K562 (cell line): ENCODE measurements around the gene ELOF1. TPM values are rescaled to one million over a fixed set of nuclear protein-coding genes. Genes with fewer than 3 reads are reported as not detected.

Experiments
- ATAC-seq: fragments of 200-7000 bp; cut with Tn5 transposase; 3 replicates; pipeline ENCODE4 v1.9.1; 2020; ENCODE audit warnings: moderate library complexity
- BruUV-seq: library from RNA; stranded (reverse); fragments of 400-500 nt; replicated peaks from 2 replicates; lab custom pipeline; 2021; lab: Mats Ljungman, UMichigan
- CTCF ChIA-PET: fragments of 300-600 bp; formaldehyde crosslinking; extraction: SDS; loops from one replicate; lab custom pipeline; 2021; ENCODE audit warnings: low intra/inter-chr PET ratio; lab: Yijun Ruan, JAX
- POLR2A ChIA-PET: fragments of 300-600, 350-650 bp; sonication (Branson Sonifier 250); formaldehyde crosslinking; extraction: SDS; loops from one replicate; lab custom pipeline; 2021; ENCODE audit warnings: antibody characterized with exemption, inconsistent platforms; lab: Yijun Ruan, JAX
- DNase-seq, 4 experiments: peaks; one replicate each; pipeline versions ENCODE4 v3.0.0 to v3.0.0-alpha.2; 2011 to 2018; ENCODE audit warnings: low spot score in 3 of 4, mixed read lengths in 3 of 4; ENCODE audit errors: extremely low read depth in 1 of 4
- FAIRE-seq: peaks from 2 replicates; lab custom pipeline; 2011; peaks lifted over from hg19 to GRCh38; lab: Jason Lieb, UNC
- H2AFZ ChIP-seq: 2 replicates; pipeline ENCODE4 v1.6.0; 2011; ENCODE audit warnings: low read depth, low read length, control low read depth, inconsistent platforms
- H3K27ac ChIP-seq: fragments of 200-600 bp; 3 replicates; pipeline ENCODE4 v1.8.0; 2011; ENCODE audit warnings: low read depth, mild to moderate bottlenecking, control low read depth, inconsistent platforms, low read length, moderate library complexity, mixed read lengths; ENCODE audit errors: extremely low read depth
- H3K27me3 ChIP-seq, 2 experiments: fragments of 300-600 bp in 1 of 2; 2 replicates in 1 of 2; 3 replicates in 1 of 2; pipeline versions ENCODE4 v1.6.0 to v1.8.0; 2011; ENCODE audit warnings: inconsistent platforms in 2 of 2, low read length in 2 of 2, mild to moderate bottlenecking in 1 of 2, mixed read lengths in 1 of 2, moderate library complexity in 1 of 2; ENCODE audit not compliant: control insufficient read depth in 2 of 2, insufficient read depth in 2 of 2
- H3K36me3 ChIP-seq: fragments of 300-600 bp; 3 replicates; pipeline ENCODE4 v1.8.0; 2011; ENCODE audit warnings: mild to moderate bottlenecking, low read length, inconsistent platforms; ENCODE audit not compliant: control insufficient read depth, insufficient read depth
- H3K4me1 ChIP-seq, 2 experiments: fragments of 200-600 bp in 1 of 2; replicated peaks in 1 of 2; 2 replicates in 1 of 2; 3 replicates in 1 of 2; pipeline versions ENCODE4 v1.5.1 to v1.8.0; 2011; ENCODE audit warnings: inconsistent platforms in 2 of 2, low read length in 2 of 2, mild to moderate bottlenecking in 1 of 2, mixed read lengths in 1 of 2, moderate library complexity in 1 of 2; ENCODE audit not compliant: control insufficient read depth in 2 of 2, insufficient read depth in 2 of 2
- H3K4me2 ChIP-seq: 2 replicates; pipeline ENCODE4 v1.6.1; 2011; ENCODE audit warnings: low read length, control low read depth, inconsistent platforms, mixed read lengths; ENCODE audit not compliant: insufficient read depth
- H3K4me3 ChIP-seq: fragments of 200-600 bp; sonication (generic), shearing (Covaris generic); 2 replicates; pipeline ENCODE4 v1.5.1; 2016; ENCODE audit warnings: control low read depth, inconsistent platforms
- H3K79me2 ChIP-seq: fragments of 200-600 bp; 3 replicates; pipeline ENCODE4 v1.8.0; 2011; ENCODE audit warnings: low read length, inconsistent platforms; ENCODE audit not compliant: control insufficient read depth, insufficient read depth
- H3K9ac ChIP-seq, 2 experiments: 2 replicates each; pipeline versions ENCODE4 v1.6.0 to v1.6.1; 2011; ENCODE audit warnings: low read depth in 2 of 2, low read length in 2 of 2, control low read depth in 1 of 2, inconsistent platforms in 1 of 2, mild to moderate bottlenecking in 1 of 2, mixed read lengths in 1 of 2; ENCODE audit not compliant: insufficient read depth in 1 of 2
- H3K9me1 ChIP-seq: one replicate; pipeline ENCODE4 v1.6.0; 2011; ENCODE audit warnings: inconsistent platforms, mild to moderate bottlenecking, low read length, moderate library complexity; ENCODE audit not compliant: control insufficient read depth, insufficient read depth
- H3K9me3 ChIP-seq: replicated peaks from 2 replicates; pipeline ENCODE4 v1.5.1; 2011; ENCODE audit warnings: low read depth, low read length, inconsistent platforms; ENCODE audit not compliant: control insufficient read depth, insufficient read depth
- H4K20me1 ChIP-seq: replicated peaks from 2 replicates; pipeline ENCODE4 v1.6.1; 2011; ENCODE audit warnings: low read length, inconsistent platforms, mixed read lengths; ENCODE audit not compliant: control insufficient read depth, insufficient read depth
- CEBPB ChIP-seq: fragments of 450-650 bp; IDR thresholded peaks from 2 replicates; pipeline ENCODE4 v1.6.1; 2016; ENCODE audit warnings: missing genetic modification characterization, missing compliant biosample characterization
- CTBP1 ChIP-seq: fragments of 450-650 bp; IDR thresholded peaks from 2 replicates; pipeline ENCODE4 v1.6.1; 2016; ENCODE audit warnings: borderline replicate concordance
- E2F6 ChIP-seq, 2 experiments: IDR thresholded peaks; 2 replicates each; pipeline ENCODE4 v1.6.1; 2011; ENCODE audit warnings: borderline replicate concordance in 1 of 2, control low read depth in 1 of 2, low read depth in 1 of 2, low read length in 1 of 2, mild to moderate bottlenecking in 1 of 2, mixed read lengths in 1 of 2, moderate library complexity in 1 of 2; ENCODE audit not compliant: insufficient read depth in 1 of 2, insufficient read length in 1 of 2, poor library complexity in 1 of 2, severe bottlenecking in 1 of 2; ENCODE audit errors: extremely low read depth in 1 of 2
- ETS1 ChIP-seq: conservative IDR thresholded peaks from 2 replicates; pipeline ENCODE4 v1.6.1; 2011; ENCODE audit warnings: low read depth, mild to moderate bottlenecking, low read length; ENCODE audit not compliant: control insufficient read depth
- KLF13 ChIP-seq: fragments of 450-650 bp; IDR thresholded peaks from 2 replicates; pipeline ENCODE4 v1.6.1; 2016; ENCODE audit warnings: missing genetic modification characterization, low read depth, mild to moderate bottlenecking, missing compliant biosample characterization, moderate library complexity, borderline replicate concordance
- L3MBTL2 ChIP-seq: fragments of 450-650 bp; IDR thresholded peaks from 2 replicates; pipeline ENCODE4 v1.6.1; 2016; ENCODE audit warnings: mild to moderate bottlenecking, moderate library complexity
- MLX ChIP-seq, 2 experiments: fragments of 450-650 bp in 1 of 2; sonication (generic) in 1 of 2; formaldehyde crosslinking; conservative IDR thresholded peaks; 2 replicates each; pipeline versions ENCODE4 v1.4.0 to v1.8.1; 2020 to 2022; ENCODE audit warnings: mild to moderate bottlenecking in 1 of 2, missing genetic modification reagents in 1 of 2
- NRF1 ChIP-seq, 2 experiments: fragments of 450-650 bp; IDR thresholded peaks in 1 of 2; conservative IDR thresholded peaks in 1 of 2; 2 replicates each; pipeline ENCODE4 v1.6.1; 2014; ENCODE audit warnings: mild to moderate bottlenecking in 2 of 2
- TFAP4 ChIP-seq: sonication (generic); formaldehyde crosslinking; IDR thresholded peaks from 2 replicates; pipeline ENCODE4 v1.8.0; 2022; ENCODE audit warnings: missing genetic modification reagents, mild to moderate bottlenecking, moderate library complexity, borderline replicate concordance
- TGIF2 ChIP-seq: sonication (generic); formaldehyde crosslinking; IDR thresholded peaks from 2 replicates; pipeline ENCODE4 v1.8.1; 2022; ENCODE audit warnings: mild to moderate bottlenecking, missing genetic modification reagents, moderate library complexity
- ZBTB33 ChIP-seq: sonication (generic); formaldehyde crosslinking; IDR thresholded peaks from 2 replicates; pipeline ENCODE4 v1.8.1; 2023; ENCODE audit warnings: mild to moderate bottlenecking, missing genetic modification reagents
- WGBS: fragments of 100-300 bp; shearing (Covaris generic); methylation state at CpG from one replicate; pipeline ENCODE4 v1.1.6; 2016; ENCODE audit warnings: low coverage, mixed read lengths; ENCODE audit not compliant: insufficient coverage; ENCODE audit errors: missing lambda C conversion rate; 5-methylcytosine and 5-hydroxymethylcytosine counted together
- in situ Hi-C: fragments of 300-500 bp; cut with MboI; formaldehyde crosslinking; loops from 4 replicates; pipeline ENCODE4 v1.15.0; 2018; ENCODE audit warnings: inconsistent platforms, mixed read lengths
- intact Hi-C: fragments of 100-400 bp; cut with micrococcal nuclease; formaldehyde crosslinking; loops from 2 replicates; pipeline ENCODE4 v1.14.2; 2022
- polyA plus RNA-seq, 8 experiments: library from polyadenylated mRNA; depleted of rRNA in 4 of 8; stranded (reverse) in 5 of 8; unstranded in 3 of 8; fragments of >200 nt; fragmentation: Nextera tagmentation in 2 of 8; fragmentation: Illumina TruSeq in 1 of 8; extraction: Ambion mirVana in 2 of 8; extraction: Trizol in 1 of 8; gene quantifications; 2 replicates each; pipeline versions ENCODE4 v1.2.1 to v1.2.3, GENCODE V29; 2011 to 2014; ENCODE audit warnings: inconsistent platforms in 1 of 8, missing spikeins in 1 of 8
- total RNA-seq, 7 experiments: library from RNA; depleted of rRNA in 6 of 7; stranded (reverse); fragments of >200 nt in 6 of 7; fragmentation: Illumina TruSeq in 2 of 7; extraction: Trizol in 2 of 7; gene quantifications; 2 replicates each; pipeline versions ENCODE4 v1.2.1 to v1.2.3, GENCODE V29; 2011 to 2021; ENCODE audit warnings: low replicate concordance in 1 of 7
- TF ChIP-seq, protein P1 (sequence below), 3 experiments: IDR thresholded peaks in 2 of 3; conservative IDR thresholded peaks in 1 of 3; 2 replicates each; pipeline ENCODE4 v1.5.1; 2011 to 2012; ENCODE audit warnings: low read length in 3 of 3, mild to moderate bottlenecking in 3 of 3, control low read depth in 2 of 3, improper control_type of control experiment in 1 of 3, inconsistent platforms in 1 of 3, low read depth in 1 of 3, mixed read lengths in 1 of 3, moderate library complexity in 1 of 3; ENCODE audit not compliant: insufficient read depth in 2 of 3

The ELOF1 gene
- total and polyA plus RNA-seq, 9 of the 15 experiments (the other 6 are each of a cell fraction or from before 2014, with no cell fraction given) = 16.7 to 147 (median 74.2) TPM

DNA sequence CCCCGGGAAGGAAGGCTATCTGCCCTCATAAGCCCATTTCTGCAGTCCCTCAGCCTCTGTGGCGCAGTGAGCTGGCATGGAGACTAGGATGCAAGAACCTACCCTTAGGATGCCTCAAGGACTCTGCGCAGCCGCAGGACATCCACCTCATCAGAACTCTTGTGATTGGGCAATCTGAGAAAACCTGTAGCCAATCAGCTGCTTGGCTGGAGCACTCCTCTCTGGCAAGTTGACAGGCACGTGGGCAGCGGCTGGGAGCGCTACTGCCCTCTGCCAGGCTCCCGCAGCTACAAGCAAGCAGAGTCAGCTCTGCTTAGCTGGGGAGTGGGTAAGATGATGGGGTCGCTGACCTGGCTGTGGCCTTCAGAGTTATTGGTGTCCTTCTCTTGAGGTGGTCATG, 28.6 kb downstream of the ELOF1 start:
- no TSS peak for BruUV-seq
- ChIA-PET CTCF (no interaction called here), POLR2A (interaction anchor here (0.6 kb wide), 1 partner anchor 33 kb away, joined by 4 read pairs; no protein-coding TSS in a partner anchor)
- 50% methylated on average over 9 of the region's 9 CpGs for WGBS
- FAIRE-seq (peak; percentile 61), ATAC-seq (peak; percentile 52), DNase-seq (peak; percentile 80 to 87 (median 82))
- in situ Hi-C loops (no loop called here), intact Hi-C loops (no loop called here)
- no peak overlapping the region for H3K4me2 ChIP-seq
- peaks cover 6% of the 10 kb centered on the region; the same call in 2 of the 3 replicates for H3K36me3 ChIP-seq
- H3K9me1 ChIP-seq = no peaks in the 10 kb centered on the region
- H3K79me2 ChIP-seq = peaks cover 23% of the 10 kb centered on the region
- no peaks in the 10 kb centered on the region for H3K9me3 ChIP-seq
- H3K9ac ChIP-seq = no peak overlapping the region
- 0 out of 2 replicates have a peak overlapping the region, but pooled peaks have one; percentile 1 for H2AFZ ChIP-seq
- H3K27me3 ChIP-seq = no peaks in the 10 kb centered on the region
- H4K20me1 ChIP-seq = no peaks in the 10 kb centered on the region
- no peak overlapping the region for H3K27ac ChIP-seq
- H3K4me1 ChIP-seq = peaks cover 8 to 20% of the 10 kb centered on the region in 2 experiments; a peak in 4 of 5 replicates
- no peak overlapping the region for H3K4me3 ChIP-seq
- TF ChIP-seq MLX (CRISPR knock-in tag; conservative IDR thresholded peaks at IDR 0.05) (no peak), NRF1 (conservative IDR thresholded peaks at IDR 0.05 in 1 of 2, IDR thresholded peaks at IDR 0.05 in 1 of 2) (peak; percentile 91 to 92), TGIF2 (CRISPR knock-in tag) (peak; percentile 43; the same call in 1 of the 2 replicates), E2F6 (IDR thresholded peaks at IDR 0.05; ENCODE audit: borderline replicate concordance in 1 of 2, extremely low read depth in 1 of 2, insufficient read depth in 1 of 2, insufficient read length in 1 of 2, low read depth in 1 of 2, low read length in 1 of 2, poor library complexity in 1 of 2, severe bottlenecking in 1 of 2) (peak; percentile 30 to 51), ETS1 (0 out of 2 replicates have a peak, but pooled peaks have one; percentile 30), KLF13 (tag) (no peak), TFAP4 (CRISPR knock-in tag) (peak; percentile 66; the same call in 1 of the 2 replicates), CTBP1 (no peak), CEBPB (tag) (peak; percentile 69), ZBTB33 (CRISPR knock-in tag) (peak; percentile 94), L3MBTL2 (peak; percentile 79)
- TF ChIP-seq, protein P1, sequence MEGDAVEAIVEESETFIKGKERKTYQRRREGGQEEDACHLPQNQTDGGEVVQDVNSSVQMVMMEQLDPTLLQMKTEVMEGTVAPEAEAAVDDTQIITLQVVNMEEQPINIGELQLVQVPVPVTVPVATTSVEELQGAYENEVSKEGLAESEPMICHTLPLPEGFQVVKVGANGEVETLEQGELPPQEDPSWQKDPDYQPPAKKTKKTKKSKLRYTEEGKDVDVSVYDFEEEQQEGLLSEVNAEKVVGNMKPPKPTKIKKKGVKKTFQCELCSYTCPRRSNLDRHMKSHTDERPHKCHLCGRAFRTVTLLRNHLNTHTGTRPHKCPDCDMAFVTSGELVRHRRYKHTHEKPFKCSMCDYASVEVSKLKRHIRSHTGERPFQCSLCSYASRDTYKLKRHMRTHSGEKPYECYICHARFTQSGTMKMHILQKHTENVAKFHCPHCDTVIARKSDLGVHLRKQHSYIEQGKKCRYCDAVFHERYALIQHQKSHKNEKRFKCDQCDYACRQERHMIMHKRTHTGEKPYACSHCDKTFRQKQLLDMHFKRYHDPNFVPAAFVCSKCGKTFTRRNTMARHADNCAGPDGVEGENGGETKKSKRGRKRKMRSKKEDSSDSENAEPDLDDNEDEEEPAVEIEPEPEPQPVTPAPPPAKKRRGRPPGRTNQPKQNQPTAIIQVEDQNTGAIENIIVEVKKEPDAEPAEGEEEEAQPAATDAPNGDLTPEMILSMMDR (IDR thresholded peaks at IDR 0.05 in 2 of 3, conservative IDR thresholded peaks at IDR 0.05 in 1 of 3; ENCODE audit: insufficient read depth in 2 of 3, low read depth in 1 of 3, low read length in 3 of 3) = peak in 2 of 3 experiments; percentile 45 to 49; a peak in 5 of 6 replicates
